HL-60 (cell line): ENCODE measurements around the gene FDXACB1.
A peak's percentile ranks its signal among the peaks of the same experiment; 100 is the strongest.

Experiments used
- POLR2AphosphoS5 ChIP-seq: IDR thresholded peaks from 2 replicates; pipeline ENCODE4 v1.6.1; 2012; ENCODE audit warnings: low read depth
- REST ChIP-seq: IDR thresholded peaks from 2 replicates; pipeline ENCODE4 v1.6.1; 2012; ENCODE audit warnings: low read depth; ENCODE audit not compliant: insufficient replicate concordance
- SPI1 ChIP-seq: IDR thresholded peaks from 2 replicates; pipeline ENCODE4 v1.6.1; 2012; ENCODE audit warnings: low read depth, mild to moderate bottlenecking, borderline replicate concordance
- TF ChIP-seq, protein P1 (sequence below): IDR thresholded peaks from one replicate; pipeline ENCODE4 v1.5.1; 2011; ENCODE audit warnings: low read length, control low read depth, inconsistent platforms; ENCODE audit not compliant: insufficient read depth

- TF ChIP-seq, protein P1, sequence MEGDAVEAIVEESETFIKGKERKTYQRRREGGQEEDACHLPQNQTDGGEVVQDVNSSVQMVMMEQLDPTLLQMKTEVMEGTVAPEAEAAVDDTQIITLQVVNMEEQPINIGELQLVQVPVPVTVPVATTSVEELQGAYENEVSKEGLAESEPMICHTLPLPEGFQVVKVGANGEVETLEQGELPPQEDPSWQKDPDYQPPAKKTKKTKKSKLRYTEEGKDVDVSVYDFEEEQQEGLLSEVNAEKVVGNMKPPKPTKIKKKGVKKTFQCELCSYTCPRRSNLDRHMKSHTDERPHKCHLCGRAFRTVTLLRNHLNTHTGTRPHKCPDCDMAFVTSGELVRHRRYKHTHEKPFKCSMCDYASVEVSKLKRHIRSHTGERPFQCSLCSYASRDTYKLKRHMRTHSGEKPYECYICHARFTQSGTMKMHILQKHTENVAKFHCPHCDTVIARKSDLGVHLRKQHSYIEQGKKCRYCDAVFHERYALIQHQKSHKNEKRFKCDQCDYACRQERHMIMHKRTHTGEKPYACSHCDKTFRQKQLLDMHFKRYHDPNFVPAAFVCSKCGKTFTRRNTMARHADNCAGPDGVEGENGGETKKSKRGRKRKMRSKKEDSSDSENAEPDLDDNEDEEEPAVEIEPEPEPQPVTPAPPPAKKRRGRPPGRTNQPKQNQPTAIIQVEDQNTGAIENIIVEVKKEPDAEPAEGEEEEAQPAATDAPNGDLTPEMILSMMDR = peak; percentile 40
- no peak for TF ChIP-seq POLR2AphosphoS5
- TF ChIP-seq REST = no peak
- TF ChIP-seq SPI1 = no peak
These were observed 27.3 kb downstream of the FDXACB1 start for GRCh38 chr11:111851636-111852035.
